ENCODE measurements around the gene GPATCH4.
"Not testable (repeated sequence)": the region's sequence is repeated elsewhere in the genome, so short reads cannot be mapped to it uniquely, and the experiment has no call there.

The GPATCH4 gene

DNA sequence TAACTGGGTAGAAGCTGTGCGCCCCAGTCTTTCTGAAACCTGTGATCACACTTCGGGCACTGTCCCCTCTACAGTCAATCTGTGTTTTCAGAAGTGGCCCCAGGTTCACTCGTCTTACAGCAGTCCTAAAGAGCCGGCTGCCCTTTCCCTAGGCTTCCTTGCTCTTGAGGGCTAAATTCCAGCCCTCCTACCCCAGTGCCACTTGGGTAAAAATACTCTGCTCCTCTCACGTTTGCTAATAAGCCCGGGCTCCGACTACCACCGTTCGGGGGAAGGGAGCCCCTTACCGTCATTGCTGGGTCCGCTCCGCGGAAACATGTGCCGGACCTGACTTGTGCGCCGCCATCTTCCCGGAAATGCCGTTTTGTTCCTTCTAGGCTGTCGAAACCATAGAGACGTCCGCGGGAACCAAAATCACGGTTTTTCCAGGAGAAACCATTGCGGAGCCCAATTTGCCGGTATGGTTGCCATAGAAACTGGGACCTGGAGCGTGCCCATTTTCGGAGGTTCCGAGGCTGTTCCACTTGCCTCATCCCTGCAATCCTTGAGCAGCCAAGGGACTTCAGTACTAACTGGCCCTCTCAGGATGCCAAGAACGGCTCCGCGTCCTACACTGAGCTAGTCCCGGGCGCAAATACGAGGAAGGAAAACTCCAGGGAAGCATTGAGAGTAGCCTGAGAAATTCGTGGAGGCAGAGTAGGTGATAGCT, at the start of gene GPATCH4:
GPATCH4 (minus strand) TSS at position 358 of the 709 bp plus-strand sequence.
- DNase-seq = peak; percentile 71

- no peak for DNase-seq
These were observed 47.7 kb upstream of the GPATCH4 start for GRCh38 chr1:156648951-156649350.

DNA sequence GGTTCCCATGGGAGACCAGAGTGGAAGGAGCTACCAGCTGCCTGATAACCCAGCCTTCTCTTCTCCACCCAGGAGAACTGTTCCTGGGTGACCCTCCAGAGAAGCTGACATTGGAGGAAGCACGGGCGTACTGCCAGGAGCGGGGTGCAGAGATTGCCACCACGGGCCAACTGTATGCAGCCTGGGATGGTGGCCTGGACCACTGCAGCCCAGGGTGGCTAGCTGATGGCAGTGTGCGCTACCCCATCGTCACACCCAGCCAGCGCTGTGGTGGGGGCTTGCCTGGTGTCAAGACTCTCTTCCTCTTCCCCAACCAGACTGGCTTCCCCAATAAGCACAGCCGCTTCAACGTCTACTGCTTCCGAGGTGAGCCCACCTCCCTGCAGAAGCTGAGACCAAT, 47.2 kb upstream of the GPATCH4 start:
- no peak for DNase-seq

- DNase-seq = no peak
These were observed 46.1 kb upstream of the GPATCH4 start for GRCh38 chr1:156647351-156647750.

GRCh38 chr1:156646738-156647211, 45.5 kb upstream of the GPATCH4 start:
- no peak for DNase-seq

DNA sequence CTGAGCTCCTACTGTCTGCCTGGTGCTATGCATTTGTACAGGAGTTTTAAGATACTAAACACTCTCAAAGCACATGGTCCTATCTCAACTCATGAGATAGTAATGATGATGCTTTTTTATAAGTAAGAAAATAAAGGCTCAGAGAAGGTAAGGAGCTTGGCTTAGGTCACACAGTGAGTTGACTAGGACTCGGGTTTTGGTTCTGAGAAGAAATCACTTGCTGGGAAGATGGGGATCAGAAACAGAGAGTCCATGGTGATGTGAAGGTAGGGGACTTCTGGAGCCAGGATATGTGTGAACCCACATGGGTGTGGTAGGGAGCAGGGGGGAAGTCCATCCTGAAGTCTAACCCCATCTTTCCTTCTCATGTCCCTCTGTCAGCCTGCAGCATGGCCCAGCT, 44.4 kb upstream of the GPATCH4 start:
- DNase-seq = no peak

- DNase-seq = no peak
These were observed 43.8 kb upstream of the GPATCH4 start for GRCh38 chr1:156645056-156645455.

- no peak for DNase-seq
These were observed 43.4 kb upstream of the GPATCH4 start for GRCh38 chr1:156644640-156645039.

DNA sequence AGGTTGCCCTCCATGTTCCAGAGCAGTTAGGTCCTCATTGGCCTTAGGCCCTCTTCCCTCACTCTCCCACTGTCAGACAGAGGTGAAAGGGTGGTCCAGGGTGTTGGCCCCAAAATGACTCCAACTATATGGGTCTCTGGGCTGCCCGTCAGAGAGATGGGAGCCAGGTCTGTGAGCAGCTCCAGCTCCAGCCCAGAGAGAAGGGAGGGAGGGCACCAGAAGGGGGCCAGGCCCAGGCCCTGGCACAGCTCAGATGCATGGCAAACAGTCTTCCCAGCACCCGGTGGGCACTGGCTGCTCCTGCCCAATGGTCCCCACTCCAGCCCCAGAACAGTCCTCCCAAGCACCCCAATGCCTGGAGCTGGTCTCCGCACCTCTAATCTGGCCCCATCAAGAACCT, 42.9 kb upstream of the GPATCH4 start:
- no peak for DNase-seq

- no peak for DNase-seq
These were observed 42.5 kb upstream of the GPATCH4 start for GRCh38 chr1:156643778-156644092.

DNA sequence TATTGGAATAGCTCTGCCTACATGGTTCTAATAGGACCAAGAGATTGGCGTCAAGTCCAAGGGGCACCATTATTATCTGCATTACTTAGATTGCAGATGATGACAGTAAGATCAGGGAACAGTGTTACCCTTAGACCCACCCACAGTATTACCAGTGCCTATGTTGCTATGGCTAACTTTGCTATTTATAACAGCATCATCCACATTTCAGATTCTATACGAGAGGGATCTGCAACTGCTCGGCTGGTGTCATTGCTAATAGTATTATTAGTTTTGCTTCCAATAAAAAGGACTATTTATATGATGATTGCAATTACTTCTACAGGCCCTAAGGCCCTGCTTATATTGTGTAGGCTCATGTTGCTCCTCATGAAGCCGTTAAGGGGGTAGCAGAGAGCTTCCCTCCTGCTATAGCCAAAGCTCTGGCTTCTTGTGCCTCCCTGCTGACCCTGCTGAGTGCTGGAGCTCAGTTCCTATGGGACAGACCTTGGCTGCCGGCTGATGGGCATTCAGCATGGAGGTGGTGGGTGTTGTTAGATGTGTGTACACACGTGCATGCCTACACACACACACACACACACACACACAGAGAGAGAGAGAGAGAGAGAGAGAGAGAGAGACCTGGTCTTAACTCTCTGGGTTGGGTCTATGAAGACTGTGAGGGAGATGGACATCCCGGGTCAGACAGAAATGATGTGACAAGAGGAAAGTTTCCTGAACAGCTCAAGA, 41.9 kb upstream of the GPATCH4 start:
- DNase-seq = no peak

DNA sequence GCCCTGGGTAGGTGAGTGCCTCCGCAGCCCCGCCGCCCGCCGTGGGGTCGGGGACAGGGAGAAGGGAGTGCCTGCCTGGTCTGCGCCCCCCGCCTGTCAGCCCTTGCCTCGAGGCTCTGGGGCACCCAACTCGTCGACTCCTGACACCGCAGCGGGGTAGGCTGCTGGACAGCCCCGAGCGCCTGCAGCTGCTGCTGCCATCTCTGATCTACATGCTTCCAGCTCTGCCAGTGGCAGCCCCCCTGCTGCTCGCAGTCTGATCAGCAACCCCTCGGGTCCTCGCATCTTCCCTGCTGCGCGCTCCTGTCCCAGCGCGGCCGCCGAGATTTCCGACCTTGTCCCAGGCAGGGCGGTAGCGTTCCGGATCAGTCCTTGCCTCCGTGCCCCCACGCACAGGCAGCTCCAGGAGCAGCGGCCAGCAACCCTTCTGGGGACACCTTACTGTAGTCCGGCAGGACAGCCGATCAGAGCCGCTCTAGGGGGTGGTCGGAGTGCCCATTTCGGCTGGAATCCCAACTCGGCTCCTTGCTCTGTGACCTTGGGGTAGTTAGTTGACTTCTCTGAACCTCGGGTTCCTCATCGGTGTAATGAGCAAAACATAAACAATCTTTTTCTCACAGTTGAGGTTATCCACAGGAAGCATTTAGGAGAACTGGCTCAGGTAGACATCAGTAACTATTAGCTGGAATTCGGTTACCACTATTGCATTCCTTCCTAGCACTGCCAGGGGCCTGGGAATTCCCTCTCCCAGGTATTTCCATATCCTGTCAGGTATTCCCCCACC, 41.2 kb upstream of the GPATCH4 start:
- DNase-seq = no peak

GRCh38 chr1:156641761-156642264, 40.5 kb upstream of the GPATCH4 start, which contains the start of gene BCAN:
BCAN (plus strand) TSS chr1:156642117; CDS start chr1:156646055, 3,938 bp downstream.
- DNase-seq = no peak

GRCh38 chr1:156640842-156641706, 39.8 kb upstream of the GPATCH4 start:
- DNase-seq = no peak

- no peak for DNase-seq
These were observed 38.4 kb upstream of the GPATCH4 start for GRCh38 chr1:156639601-156640101.

DNA sequence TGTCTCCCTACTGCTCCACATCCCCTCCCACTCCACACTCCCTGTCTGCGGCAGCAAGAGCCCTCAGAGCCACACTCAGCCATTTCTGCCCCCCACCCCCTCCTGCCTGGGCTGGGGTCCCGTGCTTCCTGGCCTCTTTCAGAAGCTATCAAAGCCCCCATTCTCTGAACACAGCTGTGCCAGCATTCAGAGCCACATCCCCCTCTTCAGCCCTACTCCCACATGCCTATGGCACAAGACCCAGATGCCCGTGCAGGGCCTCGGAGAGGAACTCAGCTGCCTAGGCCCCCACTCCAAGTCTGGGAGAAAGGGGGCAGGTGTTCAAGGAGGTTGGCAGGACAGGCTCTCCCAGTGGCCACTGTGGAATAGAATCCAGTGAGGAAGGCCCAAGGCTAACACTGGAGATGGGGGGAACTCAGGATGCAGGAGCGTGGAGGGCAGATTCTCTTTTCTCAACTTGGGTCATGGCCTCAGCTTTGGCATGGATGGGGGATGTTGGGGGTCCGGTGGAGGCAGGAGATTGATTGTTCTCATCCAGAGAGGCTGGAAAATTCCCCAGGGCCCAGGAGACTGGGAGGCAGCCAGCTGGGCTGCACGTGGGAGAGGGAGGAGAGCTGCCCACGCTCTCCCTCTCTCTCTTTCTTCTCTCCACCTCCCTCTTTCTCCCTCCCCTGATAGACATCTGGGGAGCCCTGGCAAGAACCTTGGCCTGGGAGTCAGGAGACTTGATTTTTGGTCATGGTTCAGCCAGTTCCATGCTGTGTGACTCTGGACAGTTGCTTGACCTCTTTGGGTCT, 37.1 kb upstream of the GPATCH4 start:
- no peak for DNase-seq

DNA sequence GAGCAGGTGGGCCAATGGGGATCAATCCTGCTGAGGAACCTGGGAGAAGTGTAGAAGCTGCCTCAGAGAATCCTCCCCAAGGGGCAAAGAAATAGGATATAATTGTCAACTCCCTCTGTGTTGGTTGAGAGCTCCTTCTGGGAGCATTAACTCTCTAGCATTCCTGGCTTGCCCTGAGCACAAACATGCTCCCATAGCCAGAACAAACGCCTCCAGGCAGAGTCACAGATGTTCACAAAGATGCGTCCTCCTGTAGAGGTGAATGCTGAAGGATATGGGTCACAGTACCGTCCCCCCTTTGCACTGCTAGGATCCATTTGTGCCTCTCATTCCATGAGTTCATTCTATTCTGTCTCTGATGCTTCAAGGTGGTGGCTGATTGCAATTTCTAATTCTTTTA, 31.1 kb upstream of the GPATCH4 start:
- DNase-seq = no peak

GRCh38 chr1:156631152-156631551, 29.9 kb upstream of the GPATCH4 start:
- DNase-seq = not testable (repeated sequence)

DNA sequence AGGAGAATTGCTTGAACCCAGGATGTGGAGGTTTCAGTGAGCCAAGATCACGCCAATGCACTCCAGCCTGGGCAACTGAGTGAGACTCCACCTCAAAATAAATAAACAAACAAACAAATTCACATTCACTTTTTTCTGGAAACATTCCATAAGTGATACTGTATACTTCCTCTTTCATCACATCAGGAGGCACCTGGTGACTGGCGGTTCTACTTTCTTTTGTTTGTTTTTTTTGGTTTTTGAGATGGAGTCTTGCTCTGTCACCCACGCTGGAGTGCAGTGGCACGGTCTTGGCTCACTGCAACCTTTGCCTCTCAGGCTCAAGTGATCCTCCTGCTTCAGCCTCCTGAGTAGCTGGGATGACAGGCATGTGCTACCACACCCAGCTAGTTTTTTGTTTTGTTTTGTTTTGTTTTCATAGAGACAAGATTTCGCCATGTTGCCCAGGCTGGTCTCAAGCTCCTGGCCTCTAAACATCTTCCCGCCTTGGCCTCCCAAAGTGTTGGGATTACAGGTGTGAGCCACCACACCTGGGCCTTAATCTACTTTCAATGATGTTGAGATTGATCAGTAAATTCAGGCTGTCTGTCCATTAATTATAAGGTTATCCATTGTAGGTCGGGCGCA, 28.7 kb upstream of the GPATCH4 start:
- DNase-seq = no peak

- DNase-seq = peak; percentile 44
These were observed 26.1 kb upstream of the GPATCH4 start for GRCh38 chr1:156627313-156627880.

DNA sequence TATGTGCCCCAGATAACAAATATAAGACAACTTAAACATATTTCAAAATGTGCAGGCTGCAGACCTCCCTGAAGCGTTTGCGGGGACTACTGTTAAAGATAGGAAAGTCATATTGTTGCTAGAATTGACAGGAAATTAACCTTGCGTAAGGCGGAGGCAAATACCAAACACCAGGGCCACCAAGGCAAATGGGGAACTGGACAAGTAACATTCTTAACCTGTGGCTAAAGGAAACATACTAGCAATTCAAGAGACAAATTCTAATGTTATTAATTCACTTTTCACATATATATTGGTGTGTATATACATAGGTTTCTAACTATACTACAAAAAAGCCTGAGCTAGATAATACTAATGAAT, 24.8 kb upstream of the GPATCH4 start:
- DNase-seq = no peak

Data from NCI-H774 (cell line).